ENCODE measurements around the gene TAMM41. TPM values are rescaled to one million over a fixed set of nuclear protein-coding genes. Genes with fewer than 3 reads are reported as not detected.

Gene TAMM41
- total and polyA plus RNA-seq, 2 of the 4 experiments (the other 2 are of a cell fraction) = 4.3 to 15.9 TPM

DNA sequence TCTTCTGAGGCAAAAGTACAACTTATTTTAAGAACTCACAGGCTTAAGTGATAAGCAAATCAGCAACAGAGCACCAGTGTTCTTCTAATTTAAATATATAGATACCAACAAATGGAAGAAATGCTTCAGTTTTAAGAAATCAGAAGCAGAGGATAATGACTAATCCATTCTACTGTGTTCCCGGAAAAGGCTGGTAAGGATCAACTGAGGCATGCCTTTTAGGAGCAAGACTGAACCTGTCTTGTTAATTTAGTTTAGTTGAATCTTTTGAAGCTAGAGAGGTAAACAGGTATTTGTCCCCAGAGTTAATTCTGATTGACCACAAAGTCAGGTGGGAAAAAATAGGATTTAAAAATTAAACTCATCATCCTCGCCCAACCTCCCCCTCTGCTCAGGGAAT, 51.8 kb downstream of the TAMM41 start:
- no CpG with 5 or more reads among the region's 2 CpGs for WGBS, 2 experiments (ENCODE audit: extremely low coverage in 2 of 2, insufficient read length in 1 of 2)
- Histone ChIP-seq H3K9ac (ENCODE audit: low read depth, low read length) (no peak overlapping the region), H3K27ac (ENCODE audit: insufficient read depth, low read length) (no peak overlapping the region), H4K20me1 (ENCODE audit: insufficient read depth, low read length) (no peaks in the 10 kb centered on the region), H4K5ac (ENCODE audit: low read depth, low read length) (no peak overlapping the region), H3K4ac (ENCODE audit: low read depth, low read length) (no peak overlapping the region), H4K91ac (ENCODE audit: insufficient read depth, low read depth, low read length) (no peak overlapping the region), H3K9me3 (ENCODE audit: control insufficient read depth, insufficient read depth, low read length) (0 out of 2 replicates have a peak, but pooled peaks cover 2% of the 10 kb centered on the region), H3K4me2 (ENCODE audit: low read depth, low read length) (no peak overlapping the region), H2BK120ac (ENCODE audit: low read depth, low read length) (no peak overlapping the region), H2AK5ac (ENCODE audit: low read depth, low read length) (no peak overlapping the region), H3K23ac (ENCODE audit: low read depth, low read length) (no peak overlapping the region), H2AFZ (replicated peaks; ENCODE audit: low read length, poor library complexity) (no peak overlapping the region), H3K56ac (ENCODE audit: extremely low read depth, insufficient read depth, low read length) (no peak overlapping the region), H2AK9ac (replicated peaks; ENCODE audit: low read depth, low read length, poor library complexity) (no peak overlapping the region), H2BK20ac (ENCODE audit: low read depth, low read length) (no peak overlapping the region), H3K27me3 (ENCODE audit: control insufficient read depth, insufficient read depth, low read length) (no peaks in the 10 kb centered on the region), H2BK5ac (ENCODE audit: low read depth, low read length, poor library complexity, severe bottlenecking) (no peak overlapping the region), H4K8ac (ENCODE audit: low read depth in 2 of 2, low read length in 2 of 2) (no peak overlapping the region), H3K18ac (ENCODE audit: low read depth, low read length) (no peak overlapping the region), H3K4me3 (ENCODE audit: insufficient read depth, low read depth, low read length) (no peak overlapping the region), H3K14ac (replicated peaks; ENCODE audit: low read depth, low read length) (no peak overlapping the region), H3K36me3 (ENCODE audit: control insufficient read depth, insufficient read depth, low read length) (peaks cover 15% of the 10 kb centered on the region), H3K79me1 (ENCODE audit: low read depth in 1 of 2, low read length in 2 of 2) (peaks cover 0 to 7% of the 10 kb centered on the region in 2 experiments; a peak in 2 of 4 replicates), H3K4me1 (ENCODE audit: control insufficient read depth, insufficient read depth, low read length) (no peaks in the 10 kb centered on the region), H2BK15ac (ENCODE audit: low read depth, low read length) (no peak overlapping the region), H3K9me1 (ENCODE audit: insufficient read depth, low read length) (no peaks in the 10 kb centered on the region)
- dilution Hi-C loops (cut with HindIII; ENCODE audit: low sequenced_read_pairs, unreplicated experiment) = no loop called here
- DNase-seq (no peak), ATAC-seq (ENCODE audit: low read depth) (no peak)
- intact Hi-C loops (cut with micrococcal nuclease) = no loop called here
- in situ Hi-C loops (cut with MboI; ENCODE audit: low sequenced_read_pairs) = no loop called here
- BruUV-seq (replicated peaks) = no TSS peak
- POLR2A ChIA-PET (ENCODE audit: unreplicated experiment) = no interaction called here
- CTCF ChIA-PET = interaction anchor here (2.1 kb wide), 1 partner anchor 9 kb away, joined by 7 read pairs; no protein-coding TSS in a partner anchor
- TF ChIP-seq RAD21 (IDR thresholded peaks at IDR 0.05; ENCODE audit: low read length) = no peak
- TF ChIP-seq SMC3 (IDR thresholded peaks at IDR 0.05; ENCODE audit: low read depth, low read length) = no peak
- TF ChIP-seq, protein P1, sequence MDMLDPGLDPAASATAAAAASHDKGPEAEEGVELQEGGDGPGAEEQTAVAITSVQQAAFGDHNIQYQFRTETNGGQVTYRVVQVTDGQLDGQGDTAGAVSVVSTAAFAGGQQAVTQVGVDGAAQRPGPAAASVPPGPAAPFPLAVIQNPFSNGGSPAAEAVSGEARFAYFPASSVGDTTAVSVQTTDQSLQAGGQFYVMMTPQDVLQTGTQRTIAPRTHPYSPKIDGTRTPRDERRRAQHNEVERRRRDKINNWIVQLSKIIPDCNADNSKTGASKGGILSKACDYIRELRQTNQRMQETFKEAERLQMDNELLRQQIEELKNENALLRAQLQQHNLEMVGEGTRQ (IDR thresholded peaks at IDR 0.05; ENCODE audit: low read depth, low read length) = no peak
- no peak for TF ChIP-seq RFX5 (IDR thresholded peaks at IDR 0.05; ENCODE audit: low read depth, low read length)
- TF ChIP-seq CEBPB (IDR thresholded peaks at IDR 0.05; ENCODE audit: low read depth, low read length) = no peak
- TF ChIP-seq POLR2A (IDR thresholded peaks at IDR 0.05; ENCODE audit: low read depth, low read length) = no peak
- no peak for TF ChIP-seq MAFK (IDR thresholded peaks at IDR 0.05; ENCODE audit: low read depth, low read length)
- TF ChIP-seq, protein P2, sequence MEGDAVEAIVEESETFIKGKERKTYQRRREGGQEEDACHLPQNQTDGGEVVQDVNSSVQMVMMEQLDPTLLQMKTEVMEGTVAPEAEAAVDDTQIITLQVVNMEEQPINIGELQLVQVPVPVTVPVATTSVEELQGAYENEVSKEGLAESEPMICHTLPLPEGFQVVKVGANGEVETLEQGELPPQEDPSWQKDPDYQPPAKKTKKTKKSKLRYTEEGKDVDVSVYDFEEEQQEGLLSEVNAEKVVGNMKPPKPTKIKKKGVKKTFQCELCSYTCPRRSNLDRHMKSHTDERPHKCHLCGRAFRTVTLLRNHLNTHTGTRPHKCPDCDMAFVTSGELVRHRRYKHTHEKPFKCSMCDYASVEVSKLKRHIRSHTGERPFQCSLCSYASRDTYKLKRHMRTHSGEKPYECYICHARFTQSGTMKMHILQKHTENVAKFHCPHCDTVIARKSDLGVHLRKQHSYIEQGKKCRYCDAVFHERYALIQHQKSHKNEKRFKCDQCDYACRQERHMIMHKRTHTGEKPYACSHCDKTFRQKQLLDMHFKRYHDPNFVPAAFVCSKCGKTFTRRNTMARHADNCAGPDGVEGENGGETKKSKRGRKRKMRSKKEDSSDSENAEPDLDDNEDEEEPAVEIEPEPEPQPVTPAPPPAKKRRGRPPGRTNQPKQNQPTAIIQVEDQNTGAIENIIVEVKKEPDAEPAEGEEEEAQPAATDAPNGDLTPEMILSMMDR (conservative IDR thresholded peaks at IDR 0.05; ENCODE audit: low read depth, low read length) = no peak
- TF ChIP-seq MXI1 (IDR thresholded peaks at IDR 0.05; ENCODE audit: borderline replicate concordance, low read depth, low read length) = no peak
- no peak for TF ChIP-seq CHD1 (IDR thresholded peaks at IDR 0.05; ENCODE audit: low read depth, low read length)
- no peak for TF ChIP-seq MAZ (IDR thresholded peaks at IDR 0.05; ENCODE audit: borderline replicate concordance, low read depth, low read length)
